NT2/D1 (cell line): ENCODE measurements around the gene ACOXL.

Experiments
- SUZ12 ChIP-seq: IDR thresholded peaks from 2 replicates; pipeline ENCODE4 v1.6.1; 2011; ENCODE audit not compliant: insufficient read length, insufficient read depth; ENCODE audit errors: extremely low read depth
- YY1 ChIP-seq: IDR thresholded peaks from 2 replicates; pipeline ENCODE4 v1.6.1; 2011; ENCODE audit not compliant: insufficient read length, insufficient read depth
- ZNF274 ChIP-seq: IDR thresholded peaks from 2 replicates; pipeline ENCODE4 v1.6.1; 2011; ENCODE audit warnings: mild to moderate bottlenecking, low read depth, low read length

DNA sequence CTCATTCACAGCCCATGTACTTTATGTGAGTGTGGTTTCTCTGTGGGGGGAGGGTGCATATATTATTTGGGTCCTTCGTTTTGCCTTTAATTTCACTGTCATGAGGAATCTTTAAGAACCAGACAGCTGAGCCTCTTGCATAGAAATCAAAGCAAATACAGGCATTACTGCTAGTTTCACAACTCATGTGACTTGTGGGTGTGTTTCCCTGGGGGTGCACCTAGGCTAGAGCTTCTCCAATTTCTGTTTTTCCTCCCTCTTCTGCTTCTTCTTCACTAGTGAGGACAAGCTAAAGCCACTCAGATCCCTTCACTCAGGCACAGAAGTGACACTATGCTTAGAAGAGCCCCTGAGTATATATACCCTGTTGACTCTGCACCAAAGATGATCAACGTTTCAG, 131.4 kb downstream of the ACOXL start:
- no peak for TF ChIP-seq SUZ12
- TF ChIP-seq ZNF274: no peak
- TF ChIP-seq YY1: no peak
